Measurements from ENCODE around the gene ZC3H7A. TPM values are rescaled to one million over a fixed set of nuclear protein-coding genes. Genes with fewer than 3 reads are reported as not detected.

The ZC3H7A gene, protein sequence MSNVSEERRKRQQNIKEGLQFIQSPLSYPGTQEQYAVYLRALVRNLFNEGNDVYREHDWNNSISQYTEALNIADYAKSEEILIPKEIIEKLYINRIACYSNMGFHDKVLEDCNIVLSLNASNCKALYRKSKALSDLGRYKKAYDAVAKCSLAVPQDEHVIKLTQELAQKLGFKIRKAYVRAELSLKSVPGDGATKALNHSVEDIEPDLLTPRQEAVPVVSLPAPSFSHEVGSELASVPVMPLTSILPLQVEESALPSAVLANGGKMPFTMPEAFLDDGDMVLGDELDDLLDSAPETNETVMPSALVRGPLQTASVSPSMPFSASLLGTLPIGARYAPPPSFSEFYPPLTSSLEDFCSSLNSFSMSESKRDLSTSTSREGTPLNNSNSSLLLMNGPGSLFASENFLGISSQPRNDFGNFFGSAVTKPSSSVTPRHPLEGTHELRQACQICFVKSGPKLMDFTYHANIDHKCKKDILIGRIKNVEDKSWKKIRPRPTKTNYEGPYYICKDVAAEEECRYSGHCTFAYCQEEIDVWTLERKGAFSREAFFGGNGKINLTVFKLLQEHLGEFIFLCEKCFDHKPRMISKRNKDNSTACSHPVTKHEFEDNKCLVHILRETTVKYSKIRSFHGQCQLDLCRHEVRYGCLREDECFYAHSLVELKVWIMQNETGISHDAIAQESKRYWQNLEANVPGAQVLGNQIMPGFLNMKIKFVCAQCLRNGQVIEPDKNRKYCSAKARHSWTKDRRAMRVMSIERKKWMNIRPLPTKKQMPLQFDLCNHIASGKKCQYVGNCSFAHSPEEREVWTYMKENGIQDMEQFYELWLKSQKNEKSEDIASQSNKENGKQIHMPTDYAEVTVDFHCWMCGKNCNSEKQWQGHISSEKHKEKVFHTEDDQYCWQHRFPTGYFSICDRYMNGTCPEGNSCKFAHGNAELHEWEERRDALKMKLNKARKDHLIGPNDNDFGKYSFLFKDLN
- total RNA-seq, result 37.5 and 52.8 TPM in 2 replicates
- 48.9 and 60.4 TPM in 2 replicates for polyA plus RNA-seq
- 35.6 and 39.9 TPM in 2 replicates for polyA plus RNA-seq (2012)
- 21.8 and 27.5 TPM in 2 replicates for polyA minus RNA-seq (ENCODE audit: low replicate concordance)

DNA sequence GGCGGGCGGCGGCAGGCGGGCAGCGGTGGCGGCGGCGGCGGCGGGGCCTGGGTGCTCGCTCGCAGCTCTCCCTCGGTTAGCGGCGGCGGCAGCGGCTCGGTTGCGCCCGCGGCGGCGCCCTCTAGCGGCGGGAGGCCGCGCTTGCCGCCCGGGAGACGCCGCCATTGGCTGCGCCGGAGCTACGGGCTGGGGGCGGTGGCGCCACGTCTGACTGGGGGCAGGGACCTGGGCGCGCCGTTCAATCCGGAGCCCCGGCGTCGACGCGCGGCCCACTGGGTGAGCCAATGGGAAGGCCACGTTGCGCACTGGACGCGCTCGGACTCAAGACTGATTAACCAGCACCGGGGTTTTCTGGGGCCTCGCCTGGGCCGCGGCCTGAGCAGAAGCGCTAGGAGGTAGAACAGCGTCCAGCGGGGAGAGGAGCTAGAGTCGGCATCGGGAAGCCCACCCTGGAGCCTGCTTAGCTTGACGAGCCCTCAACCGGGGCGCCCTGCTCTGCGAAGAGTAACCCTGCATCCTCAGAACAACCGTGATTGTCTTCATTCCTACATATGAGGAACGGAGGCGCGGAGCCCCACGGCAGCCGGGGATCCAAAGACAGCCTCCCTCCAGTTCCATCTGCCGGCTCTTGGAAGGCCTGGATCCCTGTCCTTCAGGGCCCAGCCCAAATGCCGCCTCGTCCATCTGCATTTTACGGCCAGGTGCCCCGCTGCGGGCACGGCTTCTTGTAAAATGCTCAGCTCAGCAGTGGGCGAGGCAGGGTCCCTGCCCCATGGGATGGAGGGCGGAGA is at the start of gene ZC3H7A:
Gene ZC3H7A, minus strand, starts transcription at position 93 of the 791 bp plus-strand sequence. CDS start 14,904 bp downstream, outside the sequence.
- DNase-seq (ENCODE audit: low read depth in 2 of 2), result peak; percentile 97 to 98
- H3K79me2 ChIP-seq (ENCODE audit: control insufficient read depth, insufficient read depth, low read length), result peaks cover 61% of the 10 kb centered on the region
- H3K27me3 ChIP-seq (ENCODE audit: control insufficient read depth, insufficient read depth, low read length), result no peaks in the 10 kb centered on the region
- TF ChIP-seq, protein P1, sequence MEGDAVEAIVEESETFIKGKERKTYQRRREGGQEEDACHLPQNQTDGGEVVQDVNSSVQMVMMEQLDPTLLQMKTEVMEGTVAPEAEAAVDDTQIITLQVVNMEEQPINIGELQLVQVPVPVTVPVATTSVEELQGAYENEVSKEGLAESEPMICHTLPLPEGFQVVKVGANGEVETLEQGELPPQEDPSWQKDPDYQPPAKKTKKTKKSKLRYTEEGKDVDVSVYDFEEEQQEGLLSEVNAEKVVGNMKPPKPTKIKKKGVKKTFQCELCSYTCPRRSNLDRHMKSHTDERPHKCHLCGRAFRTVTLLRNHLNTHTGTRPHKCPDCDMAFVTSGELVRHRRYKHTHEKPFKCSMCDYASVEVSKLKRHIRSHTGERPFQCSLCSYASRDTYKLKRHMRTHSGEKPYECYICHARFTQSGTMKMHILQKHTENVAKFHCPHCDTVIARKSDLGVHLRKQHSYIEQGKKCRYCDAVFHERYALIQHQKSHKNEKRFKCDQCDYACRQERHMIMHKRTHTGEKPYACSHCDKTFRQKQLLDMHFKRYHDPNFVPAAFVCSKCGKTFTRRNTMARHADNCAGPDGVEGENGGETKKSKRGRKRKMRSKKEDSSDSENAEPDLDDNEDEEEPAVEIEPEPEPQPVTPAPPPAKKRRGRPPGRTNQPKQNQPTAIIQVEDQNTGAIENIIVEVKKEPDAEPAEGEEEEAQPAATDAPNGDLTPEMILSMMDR (conservative IDR thresholded peaks at IDR 0.05 in 1 of 2, IDR thresholded peaks at IDR 0.05 in 1 of 2; ENCODE audit: low read depth in 1 of 2, low read length in 2 of 2), result peak; percentile 17 to 22
- no peak for TF ChIP-seq EZH2 (IDR thresholded peaks at IDR 0.05; ENCODE audit: low read length, missing control alignments)
- no peaks in the 10 kb centered on the region for H4K20me1 ChIP-seq (ENCODE audit: control insufficient read depth, extremely low read depth, insufficient read depth, low read length)
- H3K4me3 ChIP-seq (replicated peaks in 1 of 4; ENCODE audit: control extremely low read depth in 1 of 4, insufficient read depth in 1 of 4, low read depth in 3 of 4, low read length in 4 of 4), result peak within 1 kb of the TSS; percentile 80 to 99 (median 87)
- no peaks in the 10 kb centered on the region for H3K9me3 ChIP-seq (ENCODE audit: control insufficient read depth, insufficient read depth, low read depth, low read length)
- peaks cover 6% of the 10 kb centered on the region for H3K4me1 ChIP-seq (ENCODE audit: control insufficient read depth, extremely low read depth, insufficient read depth, low read length)
- peak within 1 kb of the TSS; percentile 97 for H3K27ac ChIP-seq (ENCODE audit: insufficient read depth, low read length)
- peak within 1 kb of the TSS; percentile 80 for H2AFZ ChIP-seq (ENCODE audit: low read length)
- peak within 1 kb of the TSS; percentile 88 for H3K9ac ChIP-seq (ENCODE audit: insufficient read depth, low read length)
- peak within 1 kb of the TSS; percentile 99 for H3K4me2 ChIP-seq (ENCODE audit: extremely low read depth, insufficient read depth, low read length)
- no peaks in the 10 kb centered on the region for H3K36me3 ChIP-seq (ENCODE audit: control insufficient read depth, insufficient read depth, low read length)

DNA sequence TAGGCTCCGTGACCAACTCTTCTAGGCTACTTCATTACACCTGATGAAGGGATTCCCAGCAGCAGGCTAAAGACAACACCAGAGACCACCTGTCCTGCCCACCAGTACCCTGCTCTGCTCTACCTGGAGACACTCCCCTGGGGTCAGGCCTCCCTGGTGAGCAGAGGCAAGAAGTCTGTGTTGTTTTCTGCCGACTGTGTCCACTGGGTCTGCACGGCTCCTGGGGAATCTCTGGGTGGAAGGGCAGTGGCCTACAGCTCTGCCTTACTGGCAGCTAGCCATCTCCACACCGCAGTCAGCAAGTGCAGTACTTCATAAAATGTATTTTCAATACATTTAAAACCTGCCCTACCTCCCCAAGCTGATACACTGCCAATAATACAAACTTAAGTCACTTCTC is 47.4 kb upstream of the ZC3H7A start:
- Histone ChIP-seq H3K36me3 (ENCODE audit: control insufficient read depth, insufficient read depth, low read length) (peaks cover 32% of the 10 kb centered on the region), H3K79me2 (ENCODE audit: control insufficient read depth, insufficient read depth, low read length) (peaks cover 34% of the 10 kb centered on the region), H2AFZ (ENCODE audit: low read length) (no peak overlapping the region)

More for the DNA sequence above, 47.4 kb upstream of the ZC3H7A start:
- Histone ChIP-seq H3K4me2 (ENCODE audit: extremely low read depth, insufficient read depth, low read length) (no peak overlapping the region), H3K27ac (ENCODE audit: insufficient read depth, low read length) (no peak overlapping the region), H3K9ac (ENCODE audit: insufficient read depth, low read length) (no peak overlapping the region), H3K4me3 (replicated peaks in 1 of 4; ENCODE audit: control extremely low read depth in 1 of 4, insufficient read depth in 1 of 4, low read depth in 3 of 4, low read length in 4 of 4) (no peak overlapping the region), H3K27me3 (ENCODE audit: control insufficient read depth, insufficient read depth, low read length) (no peaks in the 10 kb centered on the region), H3K4me1 (ENCODE audit: control insufficient read depth, extremely low read depth, insufficient read depth, low read length) (no peaks in the 10 kb centered on the region), H4K20me1 (ENCODE audit: control insufficient read depth, extremely low read depth, insufficient read depth, low read length) (no peaks in the 10 kb centered on the region), H3K9me3 (ENCODE audit: control insufficient read depth, insufficient read depth, low read depth, low read length) (no peaks in the 10 kb centered on the region)
- TF ChIP-seq EZH2 (IDR thresholded peaks at IDR 0.05; ENCODE audit: low read length, missing control alignments), result no peak
- TF ChIP-seq, protein P1 (conservative IDR thresholded peaks at IDR 0.05 in 1 of 2, IDR thresholded peaks at IDR 0.05 in 1 of 2; ENCODE audit: low read depth in 1 of 2, low read length in 2 of 2), result no peak
- no peak for DNase-seq (ENCODE audit: low read depth in 2 of 2)
